A549 (cell line): ENCODE results near the gene CTRL. TPM values are rescaled to one million over a fixed set of nuclear protein-coding genes. Genes with fewer than 3 reads are reported as not detected.

ENCODE experiments used
- ATAC-seq, 2 experiments: fragments of 200-7000 bp in 1 of 2; fragments of >200 bp in 1 of 2; cut with Nextera tagmentation in 1 of 2; cut with Tn5 transposase in 1 of 2; 3 replicates each; pipeline versions ENCODE4 v1.8.0 to v1.9.1; 2018 to 2020; ENCODE audit warnings: mild to moderate bottlenecking in 1 of 2, moderate library complexity in 1 of 2
- CTCF ChIA-PET: fragments of 300-600 bp; sonication (Branson Sonifier 250); formaldehyde crosslinking; extraction: SDS; loops from one replicate; lab custom pipeline; 2021; ENCODE audit warnings: antibody characterized with exemption, inconsistent platforms; lab: Yijun Ruan, JAX
- POLR2A ChIA-PET: fragments of 350-600 bp; formaldehyde crosslinking; extraction: SDS; loops from one replicate; lab custom pipeline; 2021; ENCODE audit warnings: antibody characterized with exemption, inconsistent platforms; lab: Yijun Ruan, JAX
- DNase-seq, 2 experiments: peaks; one replicate each; pipeline versions ENCODE4 v3.0.0 to v3.0.0-alpha.2; 2011 to 2016; ENCODE audit warnings: low read depth in 1 of 2, low spot score in 1 of 2
- FAIRE-seq: peaks from 2 replicates; lab custom pipeline; 2011; peaks lifted over from hg19 to GRCh38; lab: Jason Lieb, UNC
- H3K27ac ChIP-seq, 2 experiments: fragments of >200 bp; sonication (Bioruptor Twin); formaldehyde crosslinking; 3 replicates each; pipeline ENCODE4 v1.5.1; 2016 to 2017
- H3K4me1 ChIP-seq: fragments of >200 bp; sonication (Bioruptor Twin); formaldehyde crosslinking; 3 replicates; pipeline ENCODE4 v1.6.1; 2016
- H3K4me2 ChIP-seq: fragments of >200 bp; sonication (Bioruptor Twin); formaldehyde crosslinking; 3 replicates; pipeline ENCODE4 v1.6.1; 2016
- H3K4me3 ChIP-seq: fragments of >200 bp; sonication (Bioruptor Twin); formaldehyde crosslinking; 3 replicates; pipeline ENCODE4 v1.5.1; 2016
- H3K9me3 ChIP-seq: fragments of >200 bp; sonication (Bioruptor Twin); formaldehyde crosslinking; 3 replicates; pipeline ENCODE4 v1.6.1; 2016
- BHLHE40 ChIP-seq: IDR thresholded peaks from 2 replicates; pipeline ENCODE4 v1.6.1; 2012; ENCODE audit warnings: low read depth, low read length, inconsistent platforms
- CEBPB ChIP-seq, 2 experiments: fragments of >200 bp in 1 of 2; sonication (Bioruptor Twin) in 1 of 2; formaldehyde crosslinking in 1 of 2; IDR thresholded peaks; 2 replicates each; pipeline ENCODE4 v1.6.1; 2012 to 2016
- ESRRA ChIP-seq: fragments of 150-350 bp; IDR thresholded peaks from 2 replicates; pipeline ENCODE4 v1.6.1; 2014; ENCODE audit warnings: mild to moderate bottlenecking, low read length, borderline replicate concordance
- FOSB ChIP-seq: fragments of 250-450 bp; sonication (Bioruptor Pico); IDR thresholded peaks from 2 replicates; pipeline ENCODE4 v1.5.0; 2020; ENCODE audit warnings: mild to moderate bottlenecking, moderate library complexity
- FOSL2 ChIP-seq, 2 experiments: fragments of 450-650 bp in 1 of 2; fragments of >200 bp in 1 of 2; sonication (Bioruptor Twin) in 1 of 2; formaldehyde crosslinking; IDR thresholded peaks; 2 replicates each; pipeline versions ENCODE4 v1.5.0 to v1.6.1; 2016 to 2020; ENCODE audit warnings: mild to moderate bottlenecking in 1 of 2, moderate library complexity in 1 of 2
- GATA3 ChIP-seq: IDR thresholded peaks from 2 replicates; pipeline ENCODE4 v1.6.1; 2012; ENCODE audit warnings: borderline replicate concordance
- HOXA7 ChIP-seq: fragments of 250-450 bp; sonication (Bioruptor Pico); IDR thresholded peaks from 2 replicates; pipeline ENCODE4 v1.5.0; 2020; ENCODE audit warnings: mild to moderate bottlenecking, moderate library complexity
- HOXB5 ChIP-seq: fragments of 250-450 bp; sonication (Bioruptor Pico); IDR thresholded peaks from 2 replicates; pipeline ENCODE4 v1.5.0; 2020; ENCODE audit warnings: mild to moderate bottlenecking, moderate library complexity
- JUN ChIP-seq, 2 experiments: fragments of >200 bp; sonication (Bioruptor Twin); formaldehyde crosslinking; IDR thresholded peaks; 2 replicates in 1 of 2; 3 replicates in 1 of 2; pipeline ENCODE4 v1.6.1; 2016 to 2017
- KDM1A ChIP-seq: fragments of 200-600 bp; sonication (generic); IDR thresholded peaks from 2 replicates; pipeline ENCODE4 v1.6.1; 2016; ENCODE audit warnings: low read depth, mild to moderate bottlenecking
- MYC ChIP-seq: IDR thresholded peaks from 2 replicates; pipeline ENCODE4 v1.6.1; 2012; ENCODE audit warnings: mild to moderate bottlenecking, inconsistent platforms, low read length, improper control_type of control experiment, borderline replicate concordance
- NFE2L2 ChIP-seq: fragments of 150-350 bp; conservative IDR thresholded peaks from 2 replicates; pipeline ENCODE4 v1.6.1; 2014; ENCODE audit warnings: low read length
- POLR2A ChIP-seq: IDR thresholded peaks from 2 replicates; pipeline ENCODE4 v1.6.1; 2012; ENCODE audit warnings: mild to moderate bottlenecking, low read length
- RARB ChIP-seq: fragments of 250-450 bp; sonication (Bioruptor Pico); IDR thresholded peaks from 2 replicates; pipeline ENCODE4 v1.8.0; 2021; ENCODE audit warnings: mild to moderate bottlenecking, moderate library complexity
- SMC3 ChIP-seq: fragments of >200 bp; sonication (Bioruptor Twin); formaldehyde crosslinking; IDR thresholded peaks from 3 replicates; pipeline ENCODE4 v1.6.1; 2018; ENCODE audit warnings: inconsistent platforms
- SREBF2 ChIP-seq: fragments of 450-650 bp; IDR thresholded peaks from 2 replicates; pipeline ENCODE4 v1.6.1; 2014; ENCODE audit warnings: mild to moderate bottlenecking, moderate library complexity
- ZC3H11A ChIP-seq: fragments of 450-650 bp; IDR thresholded peaks from 2 replicates; pipeline ENCODE4 v1.6.1; 2014; ENCODE audit warnings: antibody characterized with exemption, mild to moderate bottlenecking
- ZFP36 ChIP-seq: fragments of 450-650 bp; IDR thresholded peaks from 2 replicates; pipeline ENCODE4 v1.6.1; 2014; ENCODE audit warnings: borderline replicate concordance; ENCODE audit not compliant: partially characterized antibody
- ZSCAN20 ChIP-seq: fragments of 250-450 bp; sonication (Bioruptor Pico); IDR thresholded peaks from 2 replicates; pipeline ENCODE4 v1.8.0; 2022; ENCODE audit warnings: mild to moderate bottlenecking, moderate library complexity
- WGBS: methylation state at CpG from one replicate; pipeline ENCODE4 v1.1.6; 2017; ENCODE audit errors: missing lambda C conversion rate; 5-methylcytosine and 5-hydroxymethylcytosine counted together
- polyA plus RNA-seq, 4 experiments: library from polyadenylated mRNA; depleted of rRNA in 3 of 4; stranded (reverse); fragments of >200 nt; fragmentation: RNase III in 1 of 4; extraction: RNeasy Plus Mini Kit Qiagen cat#74134 plus additional on column Dnase treatment in 1 of 4; gene quantifications; 2 replicates in 3 of 4; 3 replicates in 1 of 4; pipeline ENCODE4 v1.2.3, GENCODE V29; 2011 to 2017
- TF ChIP-seq, protein P1 (sequence below): fragments of 200-600 bp; sonication (generic); IDR thresholded peaks from 2 replicates; pipeline ENCODE4 v1.6.1; 2016; ENCODE audit warnings: antibody characterized with exemption, mild to moderate bottlenecking, moderate library complexity
- TF ChIP-seq, protein P2 (sequence below): fragments of 450-650 bp; IDR thresholded peaks from 2 replicates; pipeline ENCODE4 v1.6.1; 2014; ENCODE audit warnings: antibody characterized with exemption
- TF ChIP-seq, protein P3 (sequence below): IDR thresholded peaks from 2 replicates; pipeline ENCODE4 v1.6.1; 2012; ENCODE audit warnings: low read depth, borderline replicate concordance
- TF ChIP-seq, protein P4 (sequence below): fragments of 250-450 bp; sonication (Bioruptor Pico); IDR thresholded peaks from 2 replicates; pipeline ENCODE4 v1.5.0; 2020; ENCODE audit warnings: low read depth, mild to moderate bottlenecking, moderate library complexity
- TF ChIP-seq, protein P5 (sequence below): IDR thresholded peaks from 2 replicates; pipeline ENCODE4 v1.6.1; 2012
- TF ChIP-seq, protein P6 (sequence below): fragments of 150-350 bp; IDR thresholded peaks from 2 replicates; pipeline ENCODE4 v1.6.1; 2014; ENCODE audit warnings: low read depth, mild to moderate bottlenecking, low read length
- TF ChIP-seq, protein P7 (sequence below): fragments of 250-450 bp; sonication (Bioruptor Pico); IDR thresholded peaks from 2 replicates; pipeline ENCODE4 v1.5.0; 2021; ENCODE audit warnings: mild to moderate bottlenecking, moderate library complexity, borderline replicate concordance
- TF ChIP-seq, protein P8 (sequence below): IDR thresholded peaks from 2 replicates; pipeline ENCODE4 v1.6.1; 2012

CTRL gene
- polyA plus RNA-seq, 2 of the 4 experiments (the other 2 are of a cell fraction): 0.92 to 3.6 TPM

DNA sequence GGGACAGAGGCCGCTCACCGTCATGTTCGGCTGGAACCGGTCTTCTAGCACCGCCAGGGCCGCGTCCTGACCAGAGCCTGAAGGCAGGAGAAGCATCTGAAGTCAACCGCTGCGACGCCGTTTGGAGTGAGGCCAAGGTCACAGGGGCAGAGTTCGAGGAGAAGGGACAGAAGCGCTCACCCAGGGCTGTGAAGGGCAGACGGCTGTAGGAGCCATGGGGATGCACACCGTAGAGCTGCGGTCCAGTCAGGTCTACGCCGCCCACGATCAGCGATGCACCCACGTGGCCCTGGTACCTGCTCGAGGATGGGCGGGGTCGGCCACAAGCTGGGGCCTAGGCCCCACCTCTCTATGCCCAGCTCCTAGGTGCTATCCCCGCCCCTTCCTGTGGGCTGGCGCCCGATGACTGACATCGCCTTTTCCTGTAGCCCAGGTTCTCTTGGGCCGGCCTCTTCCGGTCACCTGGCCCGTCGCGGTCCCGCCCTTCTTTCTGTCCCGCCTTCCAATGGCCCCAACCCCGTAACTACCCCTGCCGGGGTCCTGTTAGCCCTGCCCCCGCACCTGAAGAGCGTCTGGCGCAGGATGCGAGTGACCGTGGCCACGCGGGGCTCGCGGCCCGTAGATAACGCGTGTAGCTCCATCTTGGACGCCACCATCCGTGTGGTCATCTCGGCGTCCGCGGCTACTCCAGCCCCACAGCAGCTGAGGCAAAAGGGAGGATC lies 3.9 kb upstream of the CTRL start:
- DNase-seq (peak; percentile 95 to 100), FAIRE-seq (peak; percentile 72), ATAC-seq (peak; percentile 85 to 95)
- Histone ChIP-seq H3K4me2 (peak overlapping the region; percentile 89), H3K27ac (peak overlapping the region; percentile 88 to 96), H3K4me3 (peak overlapping the region; percentile 76), H3K9me3 (no peaks in the 10 kb centered on the region), H3K4me1 (peaks cover 16% of the 10 kb centered on the region; the same call in 2 of the 3 replicates)
- CTCF ChIA-PET: interaction anchor here (1.0 to 22.2 kb wide), 10 partner anchors 10 to 413 kb away, joined by 3 to 370 read pairs (median 10); partner anchors contain the start of genes EDC4 and NRN1L
- POLR2A ChIA-PET: interaction anchor here (0.6 to 1.5 kb wide), 9 partner anchors 9 to 129 kb away, joined by 3 to 9 read pairs (median 4); partner anchors contain the start of genes DDX28, DUS2, RANBP10 and TSNAXIP1
- WGBS: 3% methylated on average over 22 of the region's 55 CpGs
- TF ChIP-seq, protein P1, sequence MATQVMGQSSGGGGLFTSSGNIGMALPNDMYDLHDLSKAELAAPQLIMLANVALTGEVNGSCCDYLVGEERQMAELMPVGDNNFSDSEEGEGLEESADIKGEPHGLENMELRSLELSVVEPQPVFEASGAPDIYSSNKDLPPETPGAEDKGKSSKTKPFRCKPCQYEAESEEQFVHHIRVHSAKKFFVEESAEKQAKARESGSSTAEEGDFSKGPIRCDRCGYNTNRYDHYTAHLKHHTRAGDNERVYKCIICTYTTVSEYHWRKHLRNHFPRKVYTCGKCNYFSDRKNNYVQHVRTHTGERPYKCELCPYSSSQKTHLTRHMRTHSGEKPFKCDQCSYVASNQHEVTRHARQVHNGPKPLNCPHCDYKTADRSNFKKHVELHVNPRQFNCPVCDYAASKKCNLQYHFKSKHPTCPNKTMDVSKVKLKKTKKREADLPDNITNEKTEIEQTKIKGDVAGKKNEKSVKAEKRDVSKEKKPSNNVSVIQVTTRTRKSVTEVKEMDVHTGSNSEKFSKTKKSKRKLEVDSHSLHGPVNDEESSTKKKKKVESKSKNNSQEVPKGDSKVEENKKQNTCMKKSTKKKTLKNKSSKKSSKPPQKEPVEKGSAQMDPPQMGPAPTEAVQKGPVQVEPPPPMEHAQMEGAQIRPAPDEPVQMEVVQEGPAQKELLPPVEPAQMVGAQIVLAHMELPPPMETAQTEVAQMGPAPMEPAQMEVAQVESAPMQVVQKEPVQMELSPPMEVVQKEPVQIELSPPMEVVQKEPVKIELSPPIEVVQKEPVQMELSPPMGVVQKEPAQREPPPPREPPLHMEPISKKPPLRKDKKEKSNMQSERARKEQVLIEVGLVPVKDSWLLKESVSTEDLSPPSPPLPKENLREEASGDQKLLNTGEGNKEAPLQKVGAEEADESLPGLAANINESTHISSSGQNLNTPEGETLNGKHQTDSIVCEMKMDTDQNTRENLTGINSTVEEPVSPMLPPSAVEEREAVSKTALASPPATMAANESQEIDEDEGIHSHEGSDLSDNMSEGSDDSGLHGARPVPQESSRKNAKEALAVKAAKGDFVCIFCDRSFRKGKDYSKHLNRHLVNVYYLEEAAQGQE: 0 out of 2 replicates have a peak, but pooled peaks have one; percentile 33
- TF ChIP-seq NFE2L2 (no peak), FOSB (CRISPR knock-in tag) (no peak), ZSCAN20 (CRISPR knock-in tag) (no peak), JUN (IDR thresholded peaks at IDR 0.05) (peak; percentile 79 to 87), BHLHE40 (no peak), SMC3 (no peak), ESRRA (0 out of 2 replicates have a peak, but pooled peaks have one; percentile 44), RARB (CRISPR knock-in tag) (no peak), MYC (peak; percentile 77; the same call in 1 of the 2 replicates), HOXB5 (no peak), HOXA7 (CRISPR knock-in tag) (no peak), GATA3 (peak; percentile 15; the same call in 1 of the 2 replicates), KDM1A (no peak), SREBF2 (no peak), CEBPB (IDR thresholded peaks at IDR 0.05) (no peak), ZFP36 (no peak), POLR2A (peak; percentile 80), ZC3H11A (no peak), FOSL2 (IDR thresholded peaks at IDR 0.05) (no peak), FOSL2 (CRISPR knock-in tag; IDR thresholded peaks at IDR 0.05) (no peak)
- TF ChIP-seq, protein P2, sequence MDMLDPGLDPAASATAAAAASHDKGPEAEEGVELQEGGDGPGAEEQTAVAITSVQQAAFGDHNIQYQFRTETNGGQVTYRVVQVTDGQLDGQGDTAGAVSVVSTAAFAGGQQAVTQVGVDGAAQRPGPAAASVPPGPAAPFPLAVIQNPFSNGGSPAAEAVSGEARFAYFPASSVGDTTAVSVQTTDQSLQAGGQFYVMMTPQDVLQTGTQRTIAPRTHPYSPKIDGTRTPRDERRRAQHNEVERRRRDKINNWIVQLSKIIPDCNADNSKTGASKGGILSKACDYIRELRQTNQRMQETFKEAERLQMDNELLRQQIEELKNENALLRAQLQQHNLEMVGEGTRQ: peak; percentile 92
- TF ChIP-seq, protein P3, sequence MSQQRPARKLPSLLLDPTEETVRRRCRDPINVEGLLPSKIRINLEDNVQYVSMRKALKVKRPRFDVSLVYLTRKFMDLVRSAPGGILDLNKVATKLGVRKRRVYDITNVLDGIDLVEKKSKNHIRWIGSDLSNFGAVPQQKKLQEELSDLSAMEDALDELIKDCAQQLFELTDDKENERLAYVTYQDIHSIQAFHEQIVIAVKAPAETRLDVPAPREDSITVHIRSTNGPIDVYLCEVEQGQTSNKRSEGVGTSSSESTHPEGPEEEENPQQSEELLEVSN: peak; percentile 80
- TF ChIP-seq, protein P4, sequence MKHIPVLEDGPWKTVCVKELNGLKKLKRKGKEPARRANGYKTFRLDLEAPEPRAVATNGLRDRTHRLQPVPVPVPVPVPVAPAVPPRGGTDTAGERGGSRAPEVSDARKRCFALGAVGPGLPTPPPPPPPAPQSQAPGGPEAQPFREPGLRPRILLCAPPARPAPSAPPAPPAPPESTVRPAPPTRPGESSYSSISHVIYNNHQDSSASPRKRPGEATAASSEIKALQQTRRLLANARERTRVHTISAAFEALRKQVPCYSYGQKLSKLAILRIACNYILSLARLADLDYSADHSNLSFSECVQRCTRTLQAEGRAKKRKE (CRISPR knock-in tag): no peak
- TF ChIP-seq, protein P5, sequence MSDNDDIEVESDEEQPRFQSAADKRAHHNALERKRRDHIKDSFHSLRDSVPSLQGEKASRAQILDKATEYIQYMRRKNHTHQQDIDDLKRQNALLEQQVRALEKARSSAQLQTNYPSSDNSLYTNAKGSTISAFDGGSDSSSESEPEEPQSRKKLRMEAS: peak; percentile 97
- TF ChIP-seq, protein P6, sequence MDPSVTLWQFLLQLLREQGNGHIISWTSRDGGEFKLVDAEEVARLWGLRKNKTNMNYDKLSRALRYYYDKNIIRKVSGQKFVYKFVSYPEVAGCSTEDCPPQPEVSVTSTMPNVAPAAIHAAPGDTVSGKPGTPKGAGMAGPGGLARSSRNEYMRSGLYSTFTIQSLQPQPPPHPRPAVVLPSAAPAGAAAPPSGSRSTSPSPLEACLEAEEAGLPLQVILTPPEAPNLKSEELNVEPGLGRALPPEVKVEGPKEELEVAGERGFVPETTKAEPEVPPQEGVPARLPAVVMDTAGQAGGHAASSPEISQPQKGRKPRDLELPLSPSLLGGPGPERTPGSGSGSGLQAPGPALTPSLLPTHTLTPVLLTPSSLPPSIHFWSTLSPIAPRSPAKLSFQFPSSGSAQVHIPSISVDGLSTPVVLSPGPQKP: no peak
- TF ChIP-seq, protein P7, sequence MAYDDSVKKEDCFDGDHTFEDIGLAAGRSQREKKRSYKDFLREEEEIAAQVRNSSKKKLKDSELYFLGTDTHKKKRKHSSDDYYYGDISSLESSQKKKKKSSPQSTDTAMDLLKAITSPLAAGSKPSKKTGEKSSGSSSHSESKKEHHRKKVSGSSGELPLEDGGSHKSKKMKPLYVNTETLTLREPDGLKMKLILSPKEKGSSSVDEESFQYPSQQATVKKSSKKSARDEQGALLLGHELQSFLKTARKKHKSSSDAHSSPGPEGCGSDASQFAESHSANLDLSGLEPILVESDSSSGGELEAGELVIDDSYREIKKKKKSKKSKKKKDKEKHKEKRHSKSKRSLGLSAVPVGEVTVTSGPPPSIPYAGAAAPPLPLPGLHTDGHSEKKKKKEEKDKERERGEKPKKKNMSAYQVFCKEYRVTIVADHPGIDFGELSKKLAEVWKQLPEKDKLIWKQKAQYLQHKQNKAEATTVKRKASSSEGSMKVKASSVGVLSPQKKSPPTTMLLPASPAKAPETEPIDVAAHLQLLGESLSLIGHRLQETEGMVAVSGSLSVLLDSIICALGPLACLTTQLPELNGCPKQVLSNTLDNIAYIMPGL (CRISPR knock-in tag): no peak
- TF ChIP-seq, protein P8, sequence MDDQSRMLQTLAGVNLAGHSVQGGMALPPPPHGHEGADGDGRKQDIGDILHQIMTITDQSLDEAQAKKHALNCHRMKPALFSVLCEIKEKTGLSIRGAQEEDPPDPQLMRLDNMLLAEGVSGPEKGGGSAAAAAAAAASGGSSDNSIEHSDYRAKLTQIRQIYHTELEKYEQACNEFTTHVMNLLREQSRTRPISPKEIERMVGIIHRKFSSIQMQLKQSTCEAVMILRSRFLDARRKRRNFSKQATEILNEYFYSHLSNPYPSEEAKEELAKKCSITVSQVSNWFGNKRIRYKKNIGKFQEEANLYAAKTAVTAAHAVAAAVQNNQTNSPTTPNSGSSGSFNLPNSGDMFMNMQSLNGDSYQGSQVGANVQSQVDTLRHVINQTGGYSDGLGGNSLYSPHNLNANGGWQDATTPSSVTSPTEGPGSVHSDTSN: peak; percentile 59; the same call in 1 of the 2 replicates
